Measurements from ENCODE around the gene TMEM25. TPM values are rescaled to one million over a fixed set of nuclear protein-coding genes. Genes with fewer than 3 reads are reported as not detected.
"Not testable (repeated sequence)": the region's sequence is repeated elsewhere in the genome, so short reads cannot be mapped to it uniquely, and the experiment has no call there.

The TMEM25 gene
- total RNA-seq, 3 donors from 2014 or later (not counting 1 experiment from before 2014, with no cell fraction given) = 4.1 to 11.0 (median 9.3) TPM

GRCh38 chr11:118572061-118572980 is 41.3 kb downstream of the TMEM25 start, which contains the start of gene ARCN1:
Gene ARCN1 (plus strand): TSS chr11:118572409. CDS start chr11:118572548, 139 bp downstream.
- Mint-ChIP-seq H3K27ac (peak within 1 kb of the TSS; percentile 89 to 97), H3K4me3 (peak within 1 kb of the TSS; percentile 95), H3K27me3 (ENCODE audit: low read depth in 2 of 2) (no peaks in the 10 kb centered on the region), H3K4me1 (peaks cover 46 to 47% of the 10 kb centered on the region in 2 donors), H3K9me3 (no peaks in the 10 kb centered on the region), H3K36me3 (no peaks in the 10 kb centered on the region)
- peaks cover 2% of the 10 kb centered on the region for H3K36me3 ChIP-seq (ENCODE audit: control insufficient read depth, insufficient read depth, low read length)
- ATAC-seq (peak; percentile 83 to 91 (median 89)), DNase-seq (peak; percentile 68 to 90)
- H3K27me3 ChIP-seq (ENCODE audit: control insufficient read depth, insufficient read depth, low read length) = no peaks in the 10 kb centered on the region
- intact Hi-C loops (cut with micrococcal nuclease) = loop anchor here (5.0 kb wide), 1 partner anchor 35 kb away; the partner anchor contains the start of gene PHLDB1
- no peak for TF ChIP-seq CTCF (IDR thresholded peaks at IDR 0.05)
- H3K4me3 ChIP-seq (ENCODE audit: low read length) = peak within 1 kb of the TSS; percentile 77
- H3K27ac ChIP-seq (ENCODE audit: low read length) = peak within 1 kb of the TSS; percentile 98
- peaks cover 14% of the 10 kb centered on the region for H3K4me1 ChIP-seq (ENCODE audit: control insufficient read depth, insufficient read depth, low read length)
- no peaks in the 10 kb centered on the region for H3K9me3 ChIP-seq (ENCODE audit: control insufficient read depth, insufficient read depth, low read length)
- under 1% methylated on average over 50 of the region's 55 CpGs for WGBS (ENCODE audit: insufficient coverage)

GRCh38 chr11:118572981-118573550 is 42.1 kb downstream of the TMEM25 start:
- H3K27ac ChIP-seq (ENCODE audit: low read length) = peak overlapping the region; percentile 98
- peak overlapping the region; percentile 77 for H3K4me3 ChIP-seq (ENCODE audit: low read length)
- ATAC-seq (peak; percentile 21 to 36 (median 28)), DNase-seq (peak in 1 of 2 donors; percentile 64)
- H3K9me3 ChIP-seq (ENCODE audit: control insufficient read depth, insufficient read depth, low read length) = no peaks in the 10 kb centered on the region
- Mint-ChIP-seq H3K27me3 (ENCODE audit: low read depth in 2 of 2) (no peaks in the 10 kb centered on the region), H3K9me3 (no peaks in the 10 kb centered on the region), H3K27ac (peak overlapping the region; percentile 89 to 97), H3K36me3 (no peaks in the 10 kb centered on the region), H3K4me3 (peak overlapping the region; percentile 95), H3K4me1 (peaks cover 51% of the 10 kb centered on the region in 2 donors)
- H3K4me1 ChIP-seq (ENCODE audit: control insufficient read depth, insufficient read depth, low read length) = peaks cover 14% of the 10 kb centered on the region
- no peaks in the 10 kb centered on the region for H3K27me3 ChIP-seq (ENCODE audit: control insufficient read depth, insufficient read depth, low read length)
- WGBS (ENCODE audit: insufficient coverage) = 4% methylated on average over 8 of the region's 10 CpGs
- peaks cover 3% of the 10 kb centered on the region for H3K36me3 ChIP-seq (ENCODE audit: control insufficient read depth, insufficient read depth, low read length)
- intact Hi-C loops (cut with micrococcal nuclease) = loop anchor here (5.0 kb wide), 1 partner anchor 34 kb away; the partner anchor contains the start of gene PHLDB1
- no peak for TF ChIP-seq CTCF (IDR thresholded peaks at IDR 0.05)

- no peak for DNase-seq
- H3K4me3 ChIP-seq (ENCODE audit: low read length) = no peak overlapping the region
- intact Hi-C loops (cut with micrococcal nuclease) = loop anchor here (5.0 kb wide), 1 partner anchor 33 kb away; the partner anchor contains the start of gene PHLDB1
- Mint-ChIP-seq H3K36me3 (no peaks in the 10 kb centered on the region), H3K4me1 (peaks cover 51 to 62% of the 10 kb centered on the region in 2 donors), H3K9me3 (no peaks in the 10 kb centered on the region), H3K4me3 (peak overlapping the region; percentile 81), H3K27ac (peak overlapping the region; percentile 42 to 70), H3K27me3 (ENCODE audit: low read depth in 2 of 2) (no peaks in the 10 kb centered on the region)
- H3K27me3 ChIP-seq (ENCODE audit: control insufficient read depth, insufficient read depth, low read length) = no peaks in the 10 kb centered on the region
- no peak for ATAC-seq
- H3K36me3 ChIP-seq (ENCODE audit: control insufficient read depth, insufficient read depth, low read length) = peaks cover 6% of the 10 kb centered on the region
- no peaks in the 10 kb centered on the region for H3K9me3 ChIP-seq (ENCODE audit: control insufficient read depth, insufficient read depth, low read length)
- WGBS (ENCODE audit: insufficient coverage) = 100% methylated on average over 6 of the region's 7 CpGs
- H3K4me1 ChIP-seq (ENCODE audit: control insufficient read depth, insufficient read depth, low read length) = peaks cover 14% of the 10 kb centered on the region
- TF ChIP-seq CTCF (IDR thresholded peaks at IDR 0.05) = no peak
- no peak overlapping the region for H3K27ac ChIP-seq (ENCODE audit: low read length)
Observed at GRCh38 chr11:118574636-118575035, 43.6 kb downstream of the TMEM25 start.

- H3K9me3 ChIP-seq (ENCODE audit: control insufficient read depth, insufficient read depth, low read length); H3K27me3 Mint-ChIP-seq (ENCODE audit: low read depth in 2 of 2); H3K27me3 ChIP-seq (ENCODE audit: control insufficient read depth, insufficient read depth, low read length); H3K27ac ChIP-seq (ENCODE audit: low read length); intact Hi-C loops (cut with micrococcal nuclease); H3K9me3 Mint-ChIP-seq; H3K4me3 ChIP-seq (ENCODE audit: low read length); H3K36me3 Mint-ChIP-seq; DNase-seq; H3K27ac Mint-ChIP-seq; ATAC-seq; H3K4me3 Mint-ChIP-seq: not testable (repeated sequence)
- Histone ChIP-seq H3K4me1 (ENCODE audit: control insufficient read depth, insufficient read depth, low read length) (peaks cover 13% of the 10 kb centered on the region), H3K36me3 (ENCODE audit: control insufficient read depth, insufficient read depth, low read length) (peaks cover 19% of the 10 kb centered on the region)
- peaks cover 38 to 61% of the 10 kb centered on the region in 2 donors for H3K4me1 Mint-ChIP-seq
Observed at GRCh38 chr11:118577995-118578394, 47.0 kb downstream of the TMEM25 start.
